Measurements from ENCODE around the gene LARP6. TPM values are rescaled to one million over a fixed set of nuclear protein-coding genes. Genes with fewer than 3 reads are reported as not detected.

The LARP6 gene
- 50.6 TPM for total RNA-seq
- long read RNA-seq, full-length matches to known transcripts: 115 of 120 reads
- long read RNA-seq, partial matches to known transcripts: 0 of 120 reads
- long read RNA-seq, other reads (novel, unspliced or antisense): 5 of 120 reads

DNA sequence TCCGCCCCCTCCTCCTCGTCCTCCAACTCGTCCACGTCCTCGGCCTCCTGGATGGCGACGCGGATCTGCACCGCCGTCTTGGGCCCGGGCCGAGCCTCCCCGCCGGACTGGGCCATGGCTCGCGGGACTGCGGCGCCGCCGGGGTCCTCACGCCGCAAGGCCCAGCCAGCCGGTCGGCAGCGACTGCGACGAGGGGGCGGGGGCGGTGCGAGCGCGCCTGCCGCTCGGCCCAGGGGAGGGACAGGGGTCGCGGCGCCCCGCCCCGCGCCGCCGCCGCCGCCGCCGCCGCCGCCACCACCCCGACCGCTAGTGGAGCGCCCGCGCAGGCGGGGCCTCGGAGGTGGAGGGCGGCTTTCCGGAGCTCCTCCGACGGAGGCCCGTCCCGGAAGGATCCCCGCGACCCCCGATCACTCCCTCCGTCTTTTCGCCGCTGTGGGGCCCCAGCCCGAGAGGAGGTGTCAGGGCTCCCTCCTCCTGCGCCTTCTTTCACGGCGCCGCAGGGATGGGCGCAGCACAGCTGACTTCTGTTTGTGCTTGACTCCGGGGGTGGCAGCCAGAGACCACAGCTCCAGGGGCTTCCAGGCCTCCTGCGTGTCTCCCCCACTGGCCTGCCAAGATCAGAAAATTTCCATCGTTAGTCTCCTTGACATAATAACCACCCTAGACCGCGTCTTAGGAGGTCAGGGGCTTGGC lies at the start of gene LARP6:
TSS of gene LARP6 (minus strand) at position 185 of the 693 bp plus-strand sequence. CDS start at position 116, 69 bp downstream.
- intact Hi-C loops (cut with micrococcal nuclease): no loop called here
- Histone ChIP-seq H3K4me1 (peaks cover 77% of the 10 kb centered on the region), H3K27me3 (ENCODE audit: low read depth) (no peaks in the 10 kb centered on the region), H3K27ac (replicated peaks) (peak within 1 kb of the TSS; percentile 95), H3K4me3 (peak within 1 kb of the TSS; percentile 88), H3K36me3 (peaks cover 13% of the 10 kb centered on the region), H3K9me3 (replicated peaks) (no peaks in the 10 kb centered on the region)
- TF ChIP-seq, protein P1, sequence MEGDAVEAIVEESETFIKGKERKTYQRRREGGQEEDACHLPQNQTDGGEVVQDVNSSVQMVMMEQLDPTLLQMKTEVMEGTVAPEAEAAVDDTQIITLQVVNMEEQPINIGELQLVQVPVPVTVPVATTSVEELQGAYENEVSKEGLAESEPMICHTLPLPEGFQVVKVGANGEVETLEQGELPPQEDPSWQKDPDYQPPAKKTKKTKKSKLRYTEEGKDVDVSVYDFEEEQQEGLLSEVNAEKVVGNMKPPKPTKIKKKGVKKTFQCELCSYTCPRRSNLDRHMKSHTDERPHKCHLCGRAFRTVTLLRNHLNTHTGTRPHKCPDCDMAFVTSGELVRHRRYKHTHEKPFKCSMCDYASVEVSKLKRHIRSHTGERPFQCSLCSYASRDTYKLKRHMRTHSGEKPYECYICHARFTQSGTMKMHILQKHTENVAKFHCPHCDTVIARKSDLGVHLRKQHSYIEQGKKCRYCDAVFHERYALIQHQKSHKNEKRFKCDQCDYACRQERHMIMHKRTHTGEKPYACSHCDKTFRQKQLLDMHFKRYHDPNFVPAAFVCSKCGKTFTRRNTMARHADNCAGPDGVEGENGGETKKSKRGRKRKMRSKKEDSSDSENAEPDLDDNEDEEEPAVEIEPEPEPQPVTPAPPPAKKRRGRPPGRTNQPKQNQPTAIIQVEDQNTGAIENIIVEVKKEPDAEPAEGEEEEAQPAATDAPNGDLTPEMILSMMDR (IDR thresholded peaks at IDR 0.05; ENCODE audit: borderline replicate concordance): peak; percentile 6
- DNase-seq: peak; percentile 76

GRCh38 chr15:70902107-70902506 lies 48.1 kb upstream of the LARP6 start:
- no peaks in the 10 kb centered on the region for H3K9me3 ChIP-seq (replicated peaks)
- H3K27me3 ChIP-seq (ENCODE audit: low read depth): no peaks in the 10 kb centered on the region
- H3K4me3 ChIP-seq: no peak overlapping the region
- H3K27ac ChIP-seq (replicated peaks): no peak overlapping the region
- no peaks in the 10 kb centered on the region for H3K4me1 ChIP-seq
- peaks cover 32% of the 10 kb centered on the region for H3K36me3 ChIP-seq
- DNase-seq: no peak
- intact Hi-C loops (cut with micrococcal nuclease): no loop called here
- TF ChIP-seq, protein P1 (IDR thresholded peaks at IDR 0.05; ENCODE audit: borderline replicate concordance): no peak

GRCh38 chr15:70892912-70893560 lies 39.1 kb upstream of the LARP6 start:
- intact Hi-C loops (cut with micrococcal nuclease): loop anchor here (10.0 kb wide), 1 partner anchor 212 kb away; no protein-coding TSS in a partner anchor
- no peaks in the 10 kb centered on the region for H3K27me3 ChIP-seq (ENCODE audit: low read depth)
- peaks cover 7% of the 10 kb centered on the region for H3K36me3 ChIP-seq
- no peaks in the 10 kb centered on the region for H3K9me3 ChIP-seq (replicated peaks)
- H3K4me1 ChIP-seq: peaks cover 26% of the 10 kb centered on the region
- H3K27ac ChIP-seq (replicated peaks): peak overlapping the region; percentile 78
- peak overlapping the region; percentile 82 for H3K4me3 ChIP-seq
- TF ChIP-seq, protein P1 (IDR thresholded peaks at IDR 0.05; ENCODE audit: borderline replicate concordance): peak; percentile 73
- no peak for DNase-seq

DNA sequence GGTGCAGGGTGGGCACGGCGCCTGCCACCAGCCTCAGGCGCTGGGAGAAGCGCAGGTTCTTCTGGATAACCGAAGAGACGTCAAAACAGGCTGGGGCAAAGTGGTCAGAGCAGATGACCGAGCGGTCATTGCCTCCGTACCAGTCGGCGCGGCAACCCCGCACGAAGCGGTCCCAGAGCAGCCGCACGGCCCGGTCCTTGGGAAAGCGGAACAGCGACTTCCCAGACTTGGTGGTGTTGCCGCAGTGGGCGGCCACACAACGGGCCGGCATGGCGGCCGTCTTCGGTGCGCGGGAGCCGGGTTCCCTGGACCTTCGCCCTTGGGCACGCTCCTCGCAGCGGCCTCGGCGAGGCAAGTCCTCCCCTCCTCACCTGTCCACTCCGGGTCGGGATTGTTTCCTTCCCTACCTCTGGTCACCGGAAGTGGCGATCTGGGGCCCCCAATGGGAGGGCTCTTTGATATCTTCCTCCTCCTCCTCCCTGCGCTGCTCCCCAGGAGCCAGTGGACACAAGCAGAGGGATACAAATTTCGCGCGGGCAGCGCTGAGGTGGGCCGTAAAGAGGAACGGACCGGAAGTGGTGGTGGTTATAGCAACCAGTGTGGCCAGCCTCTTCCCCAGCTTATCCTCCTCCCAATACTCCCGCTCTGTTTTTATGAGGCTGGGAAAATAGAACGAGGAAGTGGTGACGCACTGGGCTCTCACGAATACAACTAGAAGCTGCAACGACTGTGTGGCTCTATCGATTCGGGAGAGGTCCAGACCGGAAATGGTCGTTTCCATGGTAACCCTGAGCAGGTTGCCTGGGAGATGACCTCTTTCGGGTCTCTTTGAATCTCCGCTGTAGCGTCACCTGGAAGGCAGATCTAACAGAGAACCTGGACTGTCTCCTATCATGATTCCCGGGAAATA lies 38.3 kb upstream of the LARP6 start, which contains the start of the genes LRRC49 and THAP10:
TSS of gene LRRC49 (plus strand) at position 825 of the 910 bp plus-strand sequence. CDS start at position 894, 69 bp downstream.
TSS of gene THAP10 (minus strand) at position 432 of the 910 bp plus-strand sequence. CDS start at position 271, 161 bp downstream.
- H3K4me3 ChIP-seq: peak within 1 kb of the TSS; percentile 82
- no peaks in the 10 kb centered on the region for H3K27me3 ChIP-seq (ENCODE audit: low read depth)
- H3K27ac ChIP-seq (replicated peaks): peak within 1 kb of the TSS; percentile 78
- peak; percentile 85 for DNase-seq
- H3K36me3 ChIP-seq: peaks cover 5% of the 10 kb centered on the region
- intact Hi-C loops (cut with micrococcal nuclease): loop anchor here (10.0 kb wide), 1 partner anchor 213 kb away; no protein-coding TSS in a partner anchor
- H3K9me3 ChIP-seq (replicated peaks): no peaks in the 10 kb centered on the region
- H3K4me1 ChIP-seq: peaks cover 26% of the 10 kb centered on the region
- TF ChIP-seq, protein P1 (IDR thresholded peaks at IDR 0.05; ENCODE audit: borderline replicate concordance): no peak

DNA sequence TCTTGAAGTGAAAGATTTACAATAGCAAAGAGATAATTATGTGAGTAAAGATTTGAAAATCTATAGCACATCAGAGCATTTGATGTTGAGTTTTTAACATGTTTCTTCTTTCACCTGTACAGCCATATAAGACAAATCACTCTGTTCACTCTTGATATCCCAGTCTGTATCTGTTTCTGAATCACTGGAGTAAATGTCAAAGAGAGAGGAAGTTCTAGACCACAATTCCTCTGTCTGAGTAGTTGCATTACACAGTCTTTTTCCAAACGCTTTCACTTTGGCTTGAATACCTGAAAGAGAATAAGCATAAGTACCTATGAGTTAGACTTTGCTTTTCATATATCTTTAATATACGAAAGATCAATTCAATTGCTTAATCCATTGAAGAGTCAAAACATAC lies 28.4 kb upstream of the LARP6 start:
- Histone ChIP-seq H3K4me1 (no peaks in the 10 kb centered on the region), H3K9me3 (replicated peaks) (no peaks in the 10 kb centered on the region), H3K27ac (replicated peaks) (no peak overlapping the region), H3K4me3 (no peak overlapping the region), H3K36me3 (no peaks in the 10 kb centered on the region), H3K27me3 (ENCODE audit: low read depth) (no peaks in the 10 kb centered on the region)
- TF ChIP-seq, protein P1 (IDR thresholded peaks at IDR 0.05; ENCODE audit: borderline replicate concordance): no peak
- intact Hi-C loops (cut with micrococcal nuclease): no loop called here
- DNase-seq: no peak
